Measurements from ENCODE around the gene SPEG. TPM values are rescaled to one million over a fixed set of nuclear protein-coding genes. Genes with fewer than 3 reads are reported as not detected.

Gene SPEG
- total RNA-seq, 2 donors from 2014 or later = 82.2 to 90.8 TPM

- no peak for TF ChIP-seq CTCF (IDR thresholded peaks at IDR 0.05)
- H3K36me3 ChIP-seq = peaks cover 7% of the 10 kb centered on the region
- H3K9me3 ChIP-seq = no peaks in the 10 kb centered on the region
- peaks cover 0 to 54% of the 10 kb centered on the region in 2 donors for H3K4me1 ChIP-seq
- peak; percentile 98 for DNase-seq (ENCODE audit: low spot score)
- H3K27me3 ChIP-seq = no peaks in the 10 kb centered on the region
- peak within 1 kb of the TSS; percentile 98 to 99 for H3K27ac ChIP-seq
- peak within 1 kb of the TSS; percentile 80 to 87 for H3K4me3 ChIP-seq
Measured at GRCh38 chr2:219498280-219499057, 63.8 kb downstream of the SPEG start, which contains the start of gene GMPPA. GMPPA (plus strand) TSS chr2:219498891; CDS start chr2:219499976, 1,085 bp downstream.

GRCh38 chr2:219499058-219499307, 64.3 kb downstream of the SPEG start:
- Histone ChIP-seq H3K9me3 (no peaks in the 10 kb centered on the region), H3K4me1 (peaks cover 0 to 54% of the 10 kb centered on the region in 2 donors)
- no peak for DNase-seq (ENCODE audit: low spot score)

GRCh38 chr2:219499555-219499954, 64.9 kb downstream of the SPEG start:
- peaks cover 0 to 49% of the 10 kb centered on the region in 2 donors for H3K4me1 ChIP-seq
- no peaks in the 10 kb centered on the region for H3K27me3 ChIP-seq
- H3K27ac ChIP-seq = no peak overlapping the region
- no peak for TF ChIP-seq CTCF (IDR thresholded peaks at IDR 0.05)
- peaks cover 17% of the 10 kb centered on the region for H3K36me3 ChIP-seq
- no peak for DNase-seq (ENCODE audit: low spot score)
- H3K9me3 ChIP-seq = no peaks in the 10 kb centered on the region
- H3K4me3 ChIP-seq = peak overlapping the region; percentile 80 to 87

More at GRCh38 chr2:219499058-219499307, 64.3 kb downstream of the SPEG start:
- H3K4me3 ChIP-seq = peak overlapping the region; percentile 80 to 87
- peaks cover 12% of the 10 kb centered on the region for H3K36me3 ChIP-seq
- H3K27ac ChIP-seq = peak overlapping the region; percentile 98 to 99
- no peak for TF ChIP-seq CTCF (IDR thresholded peaks at IDR 0.05)
- no peaks in the 10 kb centered on the region for H3K27me3 ChIP-seq

GRCh38 chr2:219500135-219500534, 65.5 kb downstream of the SPEG start:
- no peak overlapping the region for H3K4me3 ChIP-seq
- DNase-seq (ENCODE audit: low spot score) = no peak
- H3K27me3 ChIP-seq = no peaks in the 10 kb centered on the region
- H3K27ac ChIP-seq = no peak overlapping the region
- peaks cover 22% of the 10 kb centered on the region for H3K36me3 ChIP-seq
- H3K9me3 ChIP-seq = no peaks in the 10 kb centered on the region
- H3K4me1 ChIP-seq = peaks cover 0 to 43% of the 10 kb centered on the region in 2 donors
- no peak for TF ChIP-seq CTCF (IDR thresholded peaks at IDR 0.05)

- no peak for TF ChIP-seq CTCF (IDR thresholded peaks at IDR 0.05)
- H3K9me3 ChIP-seq = no peaks in the 10 kb centered on the region
- peaks cover 0 to 26% of the 10 kb centered on the region in 2 donors for H3K4me1 ChIP-seq
- DNase-seq (ENCODE audit: low spot score) = no peak
- no peaks in the 10 kb centered on the region for H3K27me3 ChIP-seq
- H3K36me3 ChIP-seq = peaks cover 33% of the 10 kb centered on the region
- no peak overlapping the region for H3K27ac ChIP-seq
- no peak overlapping the region for H3K4me3 ChIP-seq
Measured at GRCh38 chr2:219501849-219502248, 67.2 kb downstream of the SPEG start.

GRCh38 chr2:219502618-219503017, 68.0 kb downstream of the SPEG start:
- no peak for DNase-seq (ENCODE audit: low spot score)
- Histone ChIP-seq H3K4me1 (peaks cover 0 to 25% of the 10 kb centered on the region in 2 donors), H3K4me3 (no peak overlapping the region), H3K27ac (no peak overlapping the region), H3K9me3 (no peaks in the 10 kb centered on the region), H3K27me3 (no peaks in the 10 kb centered on the region), H3K36me3 (peaks cover 33% of the 10 kb centered on the region)
- TF ChIP-seq CTCF (IDR thresholded peaks at IDR 0.05) = no peak

All from right atrium auricular region (tissue), 2 donors.